NCI-H1417 treated with DMSO at 0.1 percent for 48 hours (cell line): ENCODE data around the gene HNRNPDL.
A peak's percentile ranks its signal among the peaks of the same experiment; 100 is the strongest.
"Not testable (repeated sequence)": the region's sequence is repeated elsewhere in the genome, so short reads cannot be mapped to it uniquely, and the experiment has no call there.

Source experiments
- DNase-seq: peaks from one replicate; lab custom pipeline; 2025; lab: John Stamatoyannopoulos, UW

Gene HNRNPDL

DNA sequence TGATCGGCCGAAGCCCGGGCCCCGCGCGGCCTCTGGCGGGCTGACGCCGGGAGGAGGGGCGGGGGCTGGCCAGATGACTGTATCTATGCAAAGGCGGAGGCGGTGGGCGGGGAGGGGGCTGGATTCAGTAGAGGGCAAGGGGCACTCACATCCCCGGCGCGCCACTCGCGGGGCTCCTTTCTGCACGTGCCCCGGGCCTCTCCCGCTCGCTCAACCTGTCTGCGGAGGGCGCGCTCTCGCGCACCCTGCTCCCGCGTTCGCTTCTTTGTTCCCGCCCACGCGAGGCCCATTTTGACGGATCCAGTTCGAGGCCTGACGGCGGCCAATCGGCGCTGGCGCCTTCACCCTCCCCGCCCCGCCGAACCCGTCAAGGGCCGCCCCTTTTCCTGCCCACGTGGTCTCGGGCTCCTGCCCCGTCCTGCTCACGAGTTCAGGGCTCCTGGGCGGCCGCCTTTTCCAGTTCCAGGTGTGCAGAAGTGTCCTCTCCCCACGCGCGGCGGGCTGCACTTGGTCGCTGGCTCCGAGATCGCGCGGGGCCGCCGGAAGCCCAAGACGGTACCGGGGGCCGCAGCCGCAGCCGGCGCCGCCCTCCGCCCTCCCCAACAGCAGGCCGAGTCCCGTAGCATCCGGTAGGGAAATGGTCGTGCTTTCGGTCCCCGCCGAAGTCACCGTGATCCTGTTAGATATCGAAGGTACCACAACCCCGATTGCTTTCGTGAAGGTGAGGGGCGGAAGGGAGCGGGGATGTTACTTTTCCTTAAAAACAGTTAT, at the start of gene HNRNPDL, which contains the start of gene ENOPH1:
Gene HNRNPDL, minus strand, starts transcription at position 270 of the 771 bp plus-strand sequence. CDS start 772 bp downstream, outside the sequence.
Gene ENOPH1, plus strand, starts transcription at position 398 of the 771 bp plus-strand sequence. Its CDS starts 240 bp downstream, at position 638.
- peak; percentile 70 for DNase-seq

DNA sequence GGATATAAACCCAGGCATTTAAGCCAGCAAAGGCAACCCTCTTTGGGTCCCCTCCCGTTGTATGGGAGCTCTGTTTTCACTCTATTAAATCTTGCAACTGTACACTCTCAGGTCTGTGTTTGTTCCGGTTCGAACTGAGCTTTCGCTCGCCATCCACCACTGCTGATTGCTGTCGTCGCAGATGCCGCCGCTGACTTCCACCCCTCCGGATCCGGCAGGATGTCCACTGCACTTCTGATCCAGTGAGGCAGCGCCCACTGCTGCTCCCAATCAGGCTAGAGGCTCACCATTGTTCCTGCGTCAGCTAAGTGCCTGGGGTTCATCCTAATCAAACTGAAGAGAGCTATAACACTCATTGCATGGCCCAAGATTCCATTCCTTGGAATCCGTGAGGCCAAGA, 49.3 kb upstream of the HNRNPDL start:
- no peak for DNase-seq

GRCh38 chr4:82477469-82477868, 47.2 kb upstream of the HNRNPDL start:
- DNase-seq = not testable (repeated sequence)

DNA sequence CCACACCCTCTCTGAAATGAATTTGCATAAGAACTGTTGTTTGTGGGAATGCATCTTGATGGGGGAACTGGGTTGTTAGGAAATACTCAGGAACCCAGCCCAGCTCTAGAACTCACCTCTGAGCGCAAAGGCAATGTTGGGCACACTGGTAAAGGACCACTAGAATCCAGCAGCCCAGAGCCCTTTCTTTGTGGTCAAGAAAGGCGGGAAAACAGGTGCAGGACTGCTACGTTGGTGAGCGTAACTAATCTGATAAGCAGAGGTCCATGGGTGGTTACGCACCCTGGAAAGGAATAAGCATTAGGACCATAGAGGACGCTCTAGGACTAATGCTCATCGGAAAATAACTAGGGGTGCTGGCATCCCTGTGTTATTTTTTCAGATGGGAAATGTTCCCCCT, 45.7 kb upstream of the HNRNPDL start:
- DNase-seq = not testable (repeated sequence)

GRCh38 chr4:82473621-82474164, 43.4 kb upstream of the HNRNPDL start:
- DNase-seq = no peak

DNA sequence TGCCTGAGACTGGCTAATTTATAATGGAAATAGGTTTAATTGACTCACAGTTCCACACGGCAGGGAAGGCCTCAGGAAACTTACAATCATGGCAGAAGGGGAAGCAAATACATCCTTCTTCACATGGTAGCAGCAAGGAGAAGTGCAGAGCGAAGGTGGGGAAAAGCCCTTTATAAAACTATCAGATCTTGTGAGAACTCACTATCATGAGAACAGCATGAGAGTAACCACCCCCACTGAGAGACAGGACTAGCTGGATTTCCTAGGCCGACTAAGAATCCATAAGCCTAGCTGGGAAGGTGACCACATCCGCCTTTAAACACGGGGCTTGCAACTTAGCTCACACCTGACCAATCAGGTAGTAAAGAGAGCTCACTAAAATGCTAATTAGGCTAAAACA, 42.8 kb upstream of the HNRNPDL start:
- not testable (repeated sequence) for DNase-seq

GRCh38 chr4:82469791-82470345, 39.6 kb upstream of the HNRNPDL start:
- DNase-seq = no peak

GRCh38 chr4:82467471-82467870, 37.2 kb upstream of the HNRNPDL start:
- no peak for DNase-seq

DNA sequence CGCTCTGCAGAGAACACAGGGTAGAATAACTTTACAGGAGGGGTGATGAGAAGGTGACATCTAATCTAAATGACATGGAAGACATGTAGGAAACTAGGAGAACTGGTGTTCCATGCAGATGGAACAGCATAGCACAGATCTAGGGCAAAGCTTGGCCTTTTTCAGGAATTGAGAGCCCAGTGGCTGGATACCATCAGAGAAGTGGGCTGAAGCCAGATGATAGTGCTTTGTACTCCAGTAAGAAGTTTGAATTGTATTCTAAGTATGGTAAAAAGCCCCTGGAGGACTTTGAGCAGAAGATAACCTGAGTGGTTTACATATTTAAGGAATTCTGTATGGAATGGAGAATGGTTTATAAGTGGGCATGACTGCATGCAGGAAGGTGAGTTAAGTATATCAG, 33.0 kb upstream of the HNRNPDL start:
- no peak for DNase-seq

DNA sequence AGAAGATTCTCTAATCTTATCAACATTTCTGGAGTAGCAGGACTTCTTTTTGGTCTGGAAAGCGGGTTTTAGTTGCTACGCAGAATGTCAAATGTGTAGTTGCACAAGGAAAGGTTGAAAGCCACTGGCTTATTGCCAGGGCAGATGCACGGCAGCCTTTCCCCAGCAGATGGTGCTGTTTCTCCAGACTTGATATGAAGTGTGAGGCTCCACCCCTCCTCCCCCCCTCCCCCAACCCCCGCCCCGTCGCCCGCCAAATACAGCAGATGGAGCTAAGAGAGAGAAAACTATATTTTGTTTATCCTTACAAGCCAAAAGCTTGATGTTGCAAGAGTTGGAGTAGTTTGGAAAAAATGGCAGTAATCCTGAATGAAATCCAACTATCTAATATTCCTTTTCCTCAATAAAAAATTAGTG, 32.2 kb upstream of the HNRNPDL start:
- peak; percentile 37 for DNase-seq

GRCh38 chr4:82461710-82462109, 31.4 kb upstream of the HNRNPDL start:
- DNase-seq = no peak

DNA sequence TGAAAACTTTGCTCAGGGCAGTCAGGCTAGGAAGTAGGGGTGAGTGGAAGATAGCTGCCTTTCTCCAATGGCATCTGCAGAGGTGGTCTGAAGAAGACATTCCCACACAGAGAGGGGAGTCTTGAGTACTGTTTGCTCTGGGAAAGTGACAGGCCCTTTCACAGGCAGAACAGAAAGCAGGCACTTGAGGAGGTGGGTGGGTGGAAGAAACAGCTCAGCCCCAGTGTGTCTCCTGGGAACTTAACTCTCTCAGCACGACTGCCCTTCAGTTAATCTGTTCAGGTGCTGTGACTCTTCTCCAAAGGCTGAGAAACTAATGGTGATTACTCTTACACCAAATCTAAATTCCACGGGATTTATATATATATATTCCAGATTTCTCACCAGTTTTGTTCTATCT, 28.5 kb upstream of the HNRNPDL start:
- no peak for DNase-seq

- DNase-seq = no peak
Measured at GRCh38 chr4:82457266-82457665, 27.0 kb upstream of the HNRNPDL start.

DNA sequence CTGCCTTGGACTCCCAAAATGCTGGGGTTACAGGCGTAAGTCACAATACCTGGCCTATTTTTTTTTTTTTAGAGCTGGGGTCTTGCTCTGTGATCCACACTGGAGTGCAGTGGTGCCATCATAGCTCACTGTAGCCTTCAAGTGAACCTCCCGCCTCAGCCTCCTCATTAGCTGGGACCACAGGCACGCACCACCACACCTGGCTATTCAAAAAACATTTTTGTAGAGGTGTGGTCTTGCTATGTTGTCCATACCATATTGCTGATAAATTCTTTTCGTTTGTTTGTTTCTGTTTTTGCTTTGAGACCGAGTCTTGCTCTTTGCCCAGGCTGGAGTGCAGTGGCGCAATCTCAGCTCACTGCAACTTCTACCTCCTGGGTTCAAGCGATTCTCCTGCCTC, 21.8 kb upstream of the HNRNPDL start:
- no peak for DNase-seq

DNA sequence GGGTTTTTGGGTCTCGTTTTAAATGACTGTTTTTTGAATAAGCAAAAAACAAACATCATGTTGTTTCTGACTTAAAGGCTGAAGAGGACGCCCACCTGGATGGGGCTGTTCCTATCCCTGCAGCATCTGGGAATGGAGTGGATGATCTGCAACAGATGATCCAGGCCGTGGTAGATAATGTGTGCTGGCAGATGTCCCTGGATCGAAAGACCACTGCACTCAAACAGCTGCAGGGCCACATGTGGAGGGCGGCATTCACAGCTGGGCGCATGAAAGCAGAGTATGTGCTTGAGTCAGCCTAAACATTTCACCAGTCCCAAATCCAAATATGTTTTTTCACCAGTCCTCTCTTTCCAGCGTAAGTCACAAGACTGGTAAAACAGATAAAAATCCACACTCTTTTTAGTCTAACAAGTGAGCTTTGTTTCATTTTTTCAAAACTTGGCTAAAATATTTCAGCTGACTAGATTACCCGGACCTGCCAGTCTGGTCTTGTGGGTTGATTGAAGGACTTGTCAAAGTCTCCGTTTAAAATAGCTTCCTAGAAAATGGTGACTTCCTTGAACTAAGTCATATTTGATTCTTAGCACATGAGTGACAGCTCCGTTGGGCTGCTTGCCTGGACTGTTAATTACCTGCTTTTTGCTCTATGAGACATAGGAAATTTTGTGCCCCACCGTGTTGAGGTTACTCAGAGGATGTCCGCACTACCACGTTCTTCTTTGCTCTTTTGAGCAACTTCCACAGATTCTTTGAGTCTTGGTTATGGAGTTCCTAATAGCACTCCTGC, 20.9 kb upstream of the HNRNPDL start:
- no peak for DNase-seq

- no peak for DNase-seq
Measured at GRCh38 chr4:82447886-82448285, 17.6 kb upstream of the HNRNPDL start.

DNA sequence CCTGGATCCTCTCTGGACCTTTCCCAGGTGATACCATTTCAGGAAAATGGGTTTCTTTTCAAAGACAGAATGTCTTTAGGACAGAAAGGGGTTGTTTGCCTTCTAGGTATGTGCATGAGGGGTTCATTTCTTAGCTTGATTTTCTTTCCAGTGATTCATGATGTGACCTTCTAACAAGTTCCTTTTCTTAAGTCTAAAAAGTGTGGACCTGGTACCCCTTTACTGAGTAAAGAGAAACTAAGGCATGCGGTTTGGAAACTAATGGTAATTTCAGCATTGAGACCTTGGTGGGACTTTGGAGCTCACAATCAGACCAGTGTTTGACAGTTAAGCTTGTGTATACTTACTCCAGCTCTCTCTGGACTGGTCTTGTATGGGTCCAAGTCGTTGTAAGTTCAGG, 8.8 kb upstream of the HNRNPDL start:
- DNase-seq = no peak

DNA sequence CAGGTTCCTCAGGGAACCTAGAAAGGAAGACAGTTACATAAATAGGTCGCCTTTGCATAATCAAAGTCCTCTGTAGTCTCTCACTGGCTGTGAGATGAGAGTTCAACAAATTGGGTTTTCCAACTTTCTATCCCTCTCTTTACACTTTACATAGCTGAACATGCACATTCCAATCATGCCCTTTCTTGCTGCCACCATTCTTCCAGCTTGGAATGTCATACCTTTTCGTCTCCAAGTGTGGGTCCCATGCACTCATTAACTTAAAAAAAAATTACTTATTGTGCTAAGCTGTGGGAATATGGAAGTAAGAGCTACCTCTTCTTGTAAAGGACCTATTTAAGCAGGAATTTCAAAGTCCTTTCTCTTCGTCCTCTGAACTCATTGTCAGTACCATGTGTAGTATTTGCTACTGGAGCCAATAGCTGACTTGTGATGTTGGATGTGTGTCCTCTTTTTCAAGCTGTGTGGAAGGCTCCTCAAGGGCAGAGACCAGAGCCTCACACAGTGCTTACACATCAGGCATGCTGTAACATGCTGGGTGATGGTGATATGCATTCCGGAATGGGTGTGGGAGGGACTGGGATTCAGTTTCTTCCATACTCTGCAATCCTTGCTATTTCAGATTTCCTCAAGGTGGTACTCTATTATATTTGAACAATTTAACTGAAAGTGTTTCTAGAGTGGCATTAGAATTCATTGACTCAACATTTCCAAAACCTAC, 7.2 kb upstream of the HNRNPDL start:
- DNase-seq = no peak

DNA sequence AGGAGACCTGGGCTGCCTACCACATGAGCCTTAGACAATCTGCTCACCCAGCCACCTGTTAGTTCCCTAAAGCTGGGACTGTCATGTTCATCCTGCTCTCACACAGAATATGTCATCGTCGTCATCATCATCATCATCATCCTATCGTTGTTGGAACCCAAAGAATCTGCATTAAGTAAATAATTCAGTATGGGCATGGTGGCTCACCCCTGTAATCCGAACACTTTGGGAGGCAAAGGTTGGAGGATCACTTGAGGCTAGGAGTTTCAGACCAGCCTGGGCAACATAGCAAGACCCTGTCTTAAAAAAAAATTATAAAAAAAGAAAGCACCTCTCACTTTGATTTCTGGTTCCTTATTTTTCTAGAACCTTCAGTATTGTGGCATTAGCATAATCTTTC, 6.5 kb upstream of the HNRNPDL start:
- DNase-seq = no peak

DNA sequence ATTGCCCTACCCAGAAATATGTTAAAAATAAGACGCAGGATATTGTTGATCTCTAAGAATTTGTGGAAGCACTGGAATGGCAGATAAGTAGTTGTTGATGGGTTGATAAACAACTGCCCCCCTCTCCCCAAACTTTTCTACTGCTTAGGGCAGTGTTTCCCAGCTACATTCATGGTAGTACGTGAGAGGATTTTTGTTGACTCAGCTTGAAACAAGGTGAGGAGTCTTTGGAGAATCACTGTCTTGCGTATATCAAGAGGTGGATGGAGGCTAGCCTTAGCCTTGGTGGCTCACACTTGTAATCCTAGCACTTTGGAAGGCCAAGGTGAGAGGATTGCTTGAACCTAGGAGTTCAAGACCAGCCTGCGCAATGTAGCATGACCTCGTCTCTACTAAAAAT, 5.9 kb upstream of the HNRNPDL start:
- DNase-seq = no peak

- no peak for DNase-seq
Measured at GRCh38 chr4:82434949-82435348, 4.7 kb upstream of the HNRNPDL start.

- DNase-seq = no peak
Measured at GRCh38 chr4:82433791-82434190, 3.5 kb upstream of the HNRNPDL start.
